Natural killer cell (primary cell): ENCODE results near the gene ISLR. TPM values are rescaled to one million over a fixed set of nuclear protein-coding genes. Genes with fewer than 3 reads are reported as not detected.

ENCODE experiments used
- ATAC-seq, 3 donors: fragments of 150-1000 bp in 2 of 3; fragments of 200-7000 bp in 1 of 3; cut with Tn5 transposase; 1 replicate in 1 of 3; 2 replicates in 2 of 3; pipeline ENCODE4 v1.10.0; 2021; ENCODE audit warnings: mild to moderate bottlenecking in 2 of 3, moderate library complexity in 2 of 3
- DNase-seq, 2 donors: peaks; one replicate each; pipeline versions ENCODE4 v3.0.0 to v3.0.0-alpha.2; 2013 to 2021; ENCODE audit warnings: mixed read lengths in 1 of 2
- H3K27ac ChIP-seq: one replicate; pipeline ENCODE4 v1.5.1; 2013; ENCODE audit warnings: mild to moderate bottlenecking, low read length
- H3K27me3 ChIP-seq: one replicate; pipeline ENCODE4 v1.6.1; 2013; ENCODE audit warnings: low read length; ENCODE audit not compliant: control insufficient read depth, insufficient read depth
- H3K36me3 ChIP-seq: one replicate; pipeline ENCODE4 v1.6.1; 2013; ENCODE audit warnings: low read length; ENCODE audit not compliant: control insufficient read depth, insufficient read depth
- H3K4me1 ChIP-seq: one replicate; pipeline ENCODE4 v1.6.1; 2013; ENCODE audit warnings: low read length; ENCODE audit not compliant: control insufficient read depth, insufficient read depth
- H3K4me3 ChIP-seq: one replicate; pipeline ENCODE4 v1.5.1; 2013; ENCODE audit warnings: low read length
- H3K9me3 ChIP-seq: one replicate; pipeline ENCODE4 v1.6.1; 2013; ENCODE audit warnings: low read length; ENCODE audit not compliant: control insufficient read depth, insufficient read depth
- H3K27ac Mint-ChIP-seq, 2 donors: one replicate each; pipeline ENCODE4 v1.8.0; 2022; ENCODE audit warnings: mild to moderate bottlenecking in 2 of 2, mixed read lengths in 2 of 2, moderate library complexity in 1 of 2
- H3K27me3 Mint-ChIP-seq, 2 donors: one replicate each; pipeline ENCODE4 v1.8.0; 2022; ENCODE audit warnings: low read depth in 2 of 2, mixed read lengths in 2 of 2
- H3K36me3 Mint-ChIP-seq: one replicate; pipeline ENCODE4 v1.8.0; 2022; ENCODE audit warnings: mixed read lengths
- H3K4me1 Mint-ChIP-seq, 2 donors: one replicate each; pipeline ENCODE4 v1.8.0; 2022; ENCODE audit warnings: mixed read lengths in 2 of 2
- H3K4me3 Mint-ChIP-seq: one replicate; pipeline ENCODE4 v1.8.0; 2022; ENCODE audit warnings: mild to moderate bottlenecking, moderate library complexity, mixed read lengths
- H3K9me3 Mint-ChIP-seq, 2 donors: one replicate each; pipeline ENCODE4 v1.8.0; 2022; ENCODE audit warnings: mixed read lengths in 2 of 2
- CTCF ChIP-seq: fragments of 200-600 bp; IDR thresholded peaks from one replicate; pipeline ENCODE4 v1.8.0; 2022; ENCODE audit warnings: antibody characterized with exemption
- WGBS: methylation state at CpG from one replicate; pipeline ENCODE4 v1.1.7; 2013; ENCODE audit warnings: missing lambda C conversion rate; ENCODE audit not compliant: insufficient coverage; 5-methylcytosine and 5-hydroxymethylcytosine counted together
- intact Hi-C: fragments of 100-400 bp; cut with micrococcal nuclease; formaldehyde crosslinking; loops from one replicate; pipeline ENCODE4 v1.14.2; 2022
- total RNA-seq, 4 donors: library from RNA; stranded (reverse); fragments of 120-200 nt in 1 of 4; gene quantifications; one replicate each; pipeline versions ENCODE4 v1.2.3 to v1.2.4, GENCODE V29; 2013 to 2022

Gene ISLR
- total RNA-seq, 3 donors from 2014 or later (not counting 1 experiment from before 2014, with no cell fraction given) = not detected

- H3K4me1 ChIP-seq = no peaks in the 10 kb centered on the region
- H3K4me3 ChIP-seq = no peak within 1 kb of the TSS
- Mint-ChIP-seq H3K27me3 (peaks cover 0 to 7% of the 10 kb centered on the region in 2 donors), H3K9me3 (no peaks in the 10 kb centered on the region), H3K4me3 (no peak within 1 kb of the TSS), H3K4me1 (peaks cover 0 to 6% of the 10 kb centered on the region in 2 donors), H3K36me3 (no peaks in the 10 kb centered on the region), H3K27ac (no peak within 1 kb of the TSS)
- no peaks in the 10 kb centered on the region for H3K27me3 ChIP-seq
- intact Hi-C loops = no loop called here
- ATAC-seq (no peak), DNase-seq (no peak)
- no peak within 1 kb of the TSS for H3K27ac ChIP-seq
- no peak for TF ChIP-seq CTCF
- WGBS = 69% methylated on average over 24 of the region's 26 CpGs
- H3K9me3 ChIP-seq = no peaks in the 10 kb centered on the region
- no peaks in the 10 kb centered on the region for H3K36me3 ChIP-seq
Observed at GRCh38 chr15:74202452-74203401, 29.2 kb downstream of the ISLR start, which contains the start of gene STRA6. Gene STRA6 (minus strand): TSS chr15:74202787. CDS start chr15:74202267, 520 bp downstream.

- peaks cover 0 to 7% of the 10 kb centered on the region in 2 donors for H3K27me3 Mint-ChIP-seq
- no peak for ATAC-seq
- Histone ChIP-seq H3K4me3 (no peak overlapping the region), H3K36me3 (no peaks in the 10 kb centered on the region), H3K27me3 (no peaks in the 10 kb centered on the region), H3K9me3 (no peaks in the 10 kb centered on the region), H3K27ac (no peak overlapping the region), H3K4me1 (no peaks in the 10 kb centered on the region)
- TF ChIP-seq CTCF = no peak
- no peak for DNase-seq
- H3K9me3 Mint-ChIP-seq = no peaks in the 10 kb centered on the region
- intact Hi-C loops = no loop called here
- H3K27ac Mint-ChIP-seq = no peak overlapping the region
- H3K36me3 Mint-ChIP-seq = no peaks in the 10 kb centered on the region
- H3K4me3 Mint-ChIP-seq = no peak overlapping the region
- WGBS = 70% methylated on average over 10 of the region's 10 CpGs
- peaks cover 0 to 6% of the 10 kb centered on the region in 2 donors for H3K4me1 Mint-ChIP-seq
Observed at GRCh38 chr15:74203914-74204431, 30.5 kb downstream of the ISLR start.

- no peak for TF ChIP-seq CTCF
- ATAC-seq = no peak
- Histone ChIP-seq H3K4me3 (no peak overlapping the region), H3K36me3 (no peaks in the 10 kb centered on the region), H3K27ac (no peak overlapping the region), H3K27me3 (no peaks in the 10 kb centered on the region), H3K9me3 (no peaks in the 10 kb centered on the region), H3K4me1 (no peaks in the 10 kb centered on the region)
- peaks cover 2 to 7% of the 10 kb centered on the region in 2 donors for H3K27me3 Mint-ChIP-seq
- no peaks in the 10 kb centered on the region for H3K9me3 Mint-ChIP-seq
- peaks cover 0 to 6% of the 10 kb centered on the region in 2 donors for H3K4me1 Mint-ChIP-seq
- intact Hi-C loops = no loop called here
- no peaks in the 10 kb centered on the region for H3K36me3 Mint-ChIP-seq
- WGBS = 87% methylated on average over 3 of the region's 4 CpGs
- H3K27ac Mint-ChIP-seq = no peak overlapping the region
- no peak overlapping the region for H3K4me3 Mint-ChIP-seq
- no peak for DNase-seq
Observed at GRCh38 chr15:74205582-74205947, 32.1 kb downstream of the ISLR start.
